K562 (cell line): ENCODE data around the gene ZNF467. TPM values are rescaled to one million over a fixed set of nuclear protein-coding genes. Genes with fewer than 3 reads are reported as not detected.

Source experiments
- ATF1 ChIP-seq, 2 experiments: fragments of 450-650 bp in 1 of 2; IDR thresholded peaks; 2 replicates each; pipeline ENCODE4 v1.6.1; 2016; ENCODE audit warnings: missing compliant biosample characterization in 1 of 2, missing genetic modification characterization in 1 of 2
- DIDO1 ChIP-seq: fragments of 450-650 bp; IDR thresholded peaks from 2 replicates; pipeline ENCODE4 v1.6.1; 2016; ENCODE audit warnings: low read depth, missing biosample characterization, missing genetic modification characterization
- GTF2F1 ChIP-seq: IDR thresholded peaks from 2 replicates; pipeline ENCODE4 v1.6.1; 2011; ENCODE audit warnings: low read depth, low read length, improper control_type of control experiment
- KLF6 ChIP-seq: fragments of 250-450 bp; sonication (Bioruptor Pico); IDR thresholded peaks from 2 replicates; pipeline ENCODE4 v1.4.0; 2020; ENCODE audit warnings: mild to moderate bottlenecking, moderate library complexity, borderline replicate concordance
- MTA3 ChIP-seq: fragments of 450-650 bp; formaldehyde crosslinking; IDR thresholded peaks from 2 replicates; pipeline ENCODE4 v1.6.1; 2017; ENCODE audit warnings: mild to moderate bottlenecking, borderline replicate concordance
- NCOA4 ChIP-seq: fragments of 450-650 bp; IDR thresholded peaks from 2 replicates; pipeline ENCODE4 v1.6.1; 2018; ENCODE audit warnings: mild to moderate bottlenecking; ENCODE audit not compliant: partially characterized antibody
- NFATC3 ChIP-seq: fragments of 450-650 bp; IDR thresholded peaks from 2 replicates; pipeline ENCODE4 v1.6.1; 2017; ENCODE audit warnings: mild to moderate bottlenecking
- SP1 ChIP-seq: sonication (generic); formaldehyde crosslinking; IDR thresholded peaks from 2 replicates; pipeline ENCODE4 v1.8.1; 2022; ENCODE audit warnings: mild to moderate bottlenecking, missing genetic modification reagents
- SPI1 ChIP-seq: IDR thresholded peaks from 2 replicates; pipeline ENCODE4 v1.6.1; 2011; ENCODE audit warnings: low read depth, low read length, control low read depth, borderline replicate concordance
- TBP ChIP-seq: optimal IDR thresholded peaks from 2 replicates; pipeline ENCODE3; 2011; ENCODE audit warnings: low read depth, low read length, improper control_type of control experiment
- ZNF143 ChIP-seq: sonication (generic); formaldehyde crosslinking; IDR thresholded peaks from 2 replicates; pipeline ENCODE4 v1.9.0; 2022; ENCODE audit warnings: mild to moderate bottlenecking, missing genetic modification reagents
- ZNF232 ChIP-seq: sonication (generic); formaldehyde crosslinking; IDR thresholded peaks from 2 replicates; pipeline ENCODE4 v1.8.0; 2022; ENCODE audit warnings: mild to moderate bottlenecking, missing genetic modification reagents
- polyA plus RNA-seq, 8 experiments: library from polyadenylated mRNA; depleted of rRNA in 4 of 8; stranded (reverse) in 5 of 8; unstranded in 3 of 8; fragments of >200 nt; fragmentation: Nextera tagmentation in 2 of 8; fragmentation: Illumina TruSeq in 1 of 8; extraction: Ambion mirVana in 2 of 8; extraction: Trizol in 1 of 8; gene quantifications; 2 replicates each; pipeline versions ENCODE4 v1.2.1 to v1.2.3, GENCODE V29; 2011 to 2014; ENCODE audit warnings: inconsistent platforms in 1 of 8, missing spikeins in 1 of 8
- total RNA-seq, 7 experiments: library from RNA; depleted of rRNA in 6 of 7; stranded (reverse); fragments of >200 nt in 6 of 7; fragmentation: Illumina TruSeq in 2 of 7; extraction: Trizol in 2 of 7; gene quantifications; 2 replicates each; pipeline versions ENCODE4 v1.2.1 to v1.2.3, GENCODE V29; 2011 to 2021; ENCODE audit warnings: low replicate concordance in 1 of 7
- TF ChIP-seq, protein P1 (sequence below): sonication (generic); formaldehyde crosslinking; IDR thresholded peaks from 2 replicates; pipeline ENCODE4 v1.8.0; 2022; ENCODE audit warnings: mild to moderate bottlenecking, missing genetic modification reagents
- TF ChIP-seq, protein P2 (sequence below): fragments of 250-450 bp; sonication (Bioruptor Pico); IDR thresholded peaks from 2 replicates; pipeline ENCODE4 v1.5.1; 2021; ENCODE audit warnings: mild to moderate bottlenecking
- TF ChIP-seq, protein P3 (sequence below), 2 experiments: fragments of 250-450 bp in 1 of 2; fragments of 450-650 bp in 1 of 2; sonication (Bioruptor Pico) in 1 of 2; IDR thresholded peaks; 2 replicates each; pipeline versions ENCODE4 v1.6.1 to v1.8.0; 2016 to 2021; ENCODE audit warnings: mild to moderate bottlenecking in 2 of 2, moderate library complexity in 2 of 2, missing compliant biosample characterization in 1 of 2, missing genetic modification characterization in 1 of 2
- TF ChIP-seq, protein P4 (sequence below), 2 experiments: fragments of 150-350 bp in 1 of 2; IDR thresholded peaks; 2 replicates each; pipeline ENCODE4 v1.6.1; 2012 to 2016; ENCODE audit warnings: low read depth in 2 of 2, low read length in 2 of 2, mild to moderate bottlenecking in 1 of 2, moderate library complexity in 1 of 2

Gene ZNF467
- total and polyA plus RNA-seq, 9 of the 15 experiments (the other 6 are each of a cell fraction or from before 2014, with no cell fraction given), result 0.32 to 14.2 (median 1.7) TPM

DNA sequence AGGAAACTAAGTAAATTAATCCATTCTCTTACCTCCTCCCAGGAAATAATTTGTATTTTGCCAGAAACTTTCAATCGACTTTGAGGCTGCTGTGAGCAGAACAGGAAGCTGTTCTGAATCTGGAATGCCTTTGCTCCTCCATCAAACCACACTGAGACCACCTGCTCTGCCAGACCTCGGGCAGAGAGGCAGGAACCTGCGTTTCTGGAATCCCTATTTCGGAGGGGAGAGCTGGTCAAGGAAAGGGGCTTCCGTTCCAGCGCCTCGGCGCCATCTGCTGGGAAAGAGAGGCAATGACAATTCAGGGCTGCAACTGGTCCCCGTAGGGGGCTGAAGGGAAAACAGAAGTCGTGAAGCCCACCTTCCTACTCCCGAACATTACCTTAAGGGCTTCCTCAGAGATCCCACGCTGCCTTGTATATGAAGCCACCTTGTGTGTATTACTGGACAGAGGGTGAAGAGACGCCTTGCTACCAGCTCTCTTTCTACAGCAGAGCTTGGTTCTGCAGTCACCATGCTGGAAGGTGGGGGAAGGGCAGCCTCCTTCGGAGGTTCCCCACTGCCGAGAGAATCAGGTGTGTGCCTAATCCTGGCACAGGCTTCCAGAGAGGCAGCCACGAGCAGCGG is 31.2 kb downstream of the ZNF467 start (continued):
- TF ChIP-seq, protein P1, sequence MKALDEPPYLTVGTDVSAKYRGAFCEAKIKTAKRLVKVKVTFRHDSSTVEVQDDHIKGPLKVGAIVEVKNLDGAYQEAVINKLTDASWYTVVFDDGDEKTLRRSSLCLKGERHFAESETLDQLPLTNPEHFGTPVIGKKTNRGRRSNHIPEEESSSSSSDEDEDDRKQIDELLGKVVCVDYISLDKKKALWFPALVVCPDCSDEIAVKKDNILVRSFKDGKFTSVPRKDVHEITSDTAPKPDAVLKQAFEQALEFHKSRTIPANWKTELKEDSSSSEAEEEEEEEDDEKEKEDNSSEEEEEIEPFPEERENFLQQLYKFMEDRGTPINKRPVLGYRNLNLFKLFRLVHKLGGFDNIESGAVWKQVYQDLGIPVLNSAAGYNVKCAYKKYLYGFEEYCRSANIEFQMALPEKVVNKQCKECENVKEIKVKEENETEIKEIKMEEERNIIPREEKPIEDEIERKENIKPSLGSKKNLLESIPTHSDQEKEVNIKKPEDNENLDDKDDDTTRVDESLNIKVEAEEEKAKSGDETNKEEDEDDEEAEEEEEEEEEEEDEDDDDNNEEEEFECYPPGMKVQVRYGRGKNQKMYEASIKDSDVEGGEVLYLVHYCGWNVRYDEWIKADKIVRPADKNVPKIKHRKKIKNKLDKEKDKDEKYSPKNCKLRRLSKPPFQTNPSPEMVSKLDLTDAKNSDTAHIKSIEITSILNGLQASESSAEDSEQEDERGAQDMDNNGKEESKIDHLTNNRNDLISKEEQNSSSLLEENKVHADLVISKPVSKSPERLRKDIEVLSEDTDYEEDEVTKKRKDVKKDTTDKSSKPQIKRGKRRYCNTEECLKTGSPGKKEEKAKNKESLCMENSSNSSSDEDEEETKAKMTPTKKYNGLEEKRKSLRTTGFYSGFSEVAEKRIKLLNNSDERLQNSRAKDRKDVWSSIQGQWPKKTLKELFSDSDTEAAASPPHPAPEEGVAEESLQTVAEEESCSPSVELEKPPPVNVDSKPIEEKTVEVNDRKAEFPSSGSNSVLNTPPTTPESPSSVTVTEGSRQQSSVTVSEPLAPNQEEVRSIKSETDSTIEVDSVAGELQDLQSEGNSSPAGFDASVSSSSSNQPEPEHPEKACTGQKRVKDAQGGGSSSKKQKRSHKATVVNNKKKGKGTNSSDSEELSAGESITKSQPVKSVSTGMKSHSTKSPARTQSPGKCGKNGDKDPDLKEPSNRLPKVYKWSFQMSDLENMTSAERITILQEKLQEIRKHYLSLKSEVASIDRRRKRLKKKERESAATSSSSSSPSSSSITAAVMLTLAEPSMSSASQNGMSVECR (CRISPR knock-in tag), result no peak
- TF ChIP-seq NFATC3 (no peak), SPI1 (peak; percentile 37; the same call in 1 of the 2 replicates), DIDO1 (tag) (0 out of 2 replicates have a peak, but pooled peaks have one; percentile 33), ZNF232 (CRISPR knock-in tag) (no peak), GTF2F1 (no peak), MTA3 (peak; percentile 49; the same call in 1 of the 2 replicates), NCOA4 (no peak), TBP (no peak), KLF6 (no peak), SP1 (CRISPR knock-in tag) (peak; percentile 54; the same call in 1 of the 2 replicates), ZNF143 (CRISPR knock-in tag) (no peak), ATF1 (CRISPR knock-in tag; IDR thresholded peaks at IDR 0.05) (no peak), ATF1 (tag; IDR thresholded peaks at IDR 0.05) (peak; percentile 16; the same call in 1 of the 2 replicates)
- TF ChIP-seq, protein P2, sequence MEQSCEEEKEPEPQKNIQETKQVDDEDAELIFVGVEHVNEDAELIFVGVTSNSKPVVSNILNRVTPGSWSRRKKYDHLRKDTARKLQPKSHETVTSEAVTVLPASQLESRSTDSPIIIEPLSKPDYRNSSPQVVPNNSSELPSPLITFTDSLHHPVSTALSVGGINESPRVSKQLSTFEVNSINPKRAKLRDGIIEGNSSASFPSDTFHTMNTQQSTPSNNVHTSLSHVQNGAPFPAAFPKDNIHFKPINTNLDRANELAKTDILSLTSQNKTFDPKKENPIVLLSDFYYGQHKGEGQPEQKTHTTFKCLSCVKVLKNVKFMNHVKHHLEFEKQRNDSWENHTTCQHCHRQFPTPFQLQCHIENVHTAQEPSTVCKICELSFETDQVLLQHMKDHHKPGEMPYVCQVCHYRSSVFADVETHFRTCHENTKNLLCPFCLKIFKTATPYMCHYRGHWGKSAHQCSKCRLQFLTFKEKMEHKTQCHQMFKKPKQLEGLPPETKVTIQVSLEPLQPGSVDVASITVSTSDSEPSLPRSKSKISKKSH (CRISPR knock-in tag), result no peak
- TF ChIP-seq, protein P3, sequence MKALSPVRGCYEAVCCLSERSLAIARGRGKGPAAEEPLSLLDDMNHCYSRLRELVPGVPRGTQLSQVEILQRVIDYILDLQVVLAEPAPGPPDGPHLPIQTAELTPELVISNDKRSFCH (CRISPR knock-in tag; IDR thresholded peaks at IDR 0.05), result no peak
- TF ChIP-seq, protein P3 (tag; IDR thresholded peaks at IDR 0.05), result 0 out of 2 replicates have a peak, but pooled peaks have one; percentile 32
- TF ChIP-seq, protein P4, sequence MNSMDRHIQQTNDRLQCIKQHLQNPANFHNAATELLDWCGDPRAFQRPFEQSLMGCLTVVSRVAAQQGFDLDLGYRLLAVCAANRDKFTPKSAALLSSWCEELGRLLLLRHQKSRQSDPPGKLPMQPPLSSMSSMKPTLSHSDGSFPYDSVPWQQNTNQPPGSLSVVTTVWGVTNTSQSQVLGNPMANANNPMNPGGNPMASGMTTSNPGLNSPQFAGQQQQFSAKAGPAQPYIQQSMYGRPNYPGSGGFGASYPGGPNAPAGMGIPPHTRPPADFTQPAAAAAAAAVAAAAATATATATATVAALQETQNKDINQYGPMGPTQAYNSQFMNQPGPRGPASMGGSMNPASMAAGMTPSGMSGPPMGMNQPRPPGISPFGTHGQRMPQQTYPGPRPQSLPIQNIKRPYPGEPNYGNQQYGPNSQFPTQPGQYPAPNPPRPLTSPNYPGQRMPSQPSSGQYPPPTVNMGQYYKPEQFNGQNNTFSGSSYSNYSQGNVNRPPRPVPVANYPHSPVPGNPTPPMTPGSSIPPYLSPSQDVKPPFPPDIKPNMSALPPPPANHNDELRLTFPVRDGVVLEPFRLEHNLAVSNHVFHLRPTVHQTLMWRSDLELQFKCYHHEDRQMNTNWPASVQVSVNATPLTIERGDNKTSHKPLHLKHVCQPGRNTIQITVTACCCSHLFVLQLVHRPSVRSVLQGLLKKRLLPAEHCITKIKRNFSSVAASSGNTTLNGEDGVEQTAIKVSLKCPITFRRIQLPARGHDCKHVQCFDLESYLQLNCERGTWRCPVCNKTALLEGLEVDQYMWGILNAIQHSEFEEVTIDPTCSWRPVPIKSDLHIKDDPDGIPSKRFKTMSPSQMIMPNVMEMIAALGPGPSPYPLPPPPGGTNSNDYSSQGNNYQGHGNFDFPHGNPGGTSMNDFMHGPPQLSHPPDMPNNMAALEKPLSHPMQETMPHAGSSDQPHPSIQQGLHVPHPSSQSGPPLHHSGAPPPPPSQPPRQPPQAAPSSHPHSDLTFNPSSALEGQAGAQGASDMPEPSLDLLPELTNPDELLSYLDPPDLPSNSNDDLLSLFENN (IDR thresholded peaks at IDR 0.05; ENCODE audit: low read depth in 2 of 2, low read length in 2 of 2), result peak; percentile 9 to 48; a peak in 2 of 4 replicates
